ENCODE measurements around the gene MYO1D. TPM values are rescaled to one million over a fixed set of nuclear protein-coding genes. Genes with fewer than 3 reads are reported as not detected.
"Not testable (repeated sequence)": the region's sequence is repeated elsewhere in the genome, so short reads cannot be mapped to it uniquely, and the experiment has no call there.

Gene MYO1D
- total RNA-seq, 1 experiment from 2014 or later = 40.8 TPM

- Histone ChIP-seq H3K36me3 (ENCODE audit: low read depth) (no peaks in the 10 kb centered on the region), H4K20me1 (ENCODE audit: insufficient read depth) (no peaks in the 10 kb centered on the region), H3K9me3 (ENCODE audit: insufficient read depth, low read depth) (no peaks in the 10 kb centered on the region; the same call in 1 of the 2 replicates), H2AFZ (no peak overlapping the region), H3K79me2 (ENCODE audit: low read depth) (no peaks in the 10 kb centered on the region), H3K27ac (no peak overlapping the region), H3K4me1 (replicated peaks; ENCODE audit: insufficient read depth) (no peaks in the 10 kb centered on the region), H3K9me2 (ENCODE audit: insufficient read depth) (no peaks in the 10 kb centered on the region), H3K4me3 (no peak overlapping the region), H3K27me3 (ENCODE audit: insufficient read depth, low read depth) (no peaks in the 10 kb centered on the region), H3F3A (ENCODE audit: insufficient read depth, low read depth) (no peaks in the 10 kb centered on the region), H3K4me2 (no peak overlapping the region)
- no TSS peak for BruUV-seq (replicated peaks)
- no peak for DNase-seq
- intact Hi-C loops (cut with micrococcal nuclease; ENCODE audit: unreplicated experiment) = no loop called here
- no peak for TF ChIP-seq CTCF (conservative IDR thresholded peaks at IDR 0.05)
- no peak for TF ChIP-seq EZH2 (IDR thresholded peaks at IDR 0.05; ENCODE audit: low read depth)
- POLR2A ChIA-PET (ENCODE audit: unreplicated experiment) = interaction anchor here (0.7 kb wide), 1 partner anchor 15 kb away, joined by 5 read pairs; no protein-coding TSS in a partner anchor
- CTCF ChIA-PET = no interaction called here
Observed at GRCh38 chr17:32719689-32720088, 157.2 kb downstream of the MYO1D start.

GRCh38 chr17:32714922-32715321, 162.0 kb downstream of the MYO1D start:
- not testable (repeated sequence) for H3K36me3 ChIP-seq (ENCODE audit: low read depth)

GRCh38 chr17:32714206-32714605, 162.7 kb downstream of the MYO1D start:
- H3K4me3 ChIP-seq; H3K9me2 ChIP-seq (ENCODE audit: insufficient read depth); H3K9me3 ChIP-seq (ENCODE audit: insufficient read depth, low read depth); CTCF ChIA-PET; intact Hi-C loops (cut with micrococcal nuclease; ENCODE audit: unreplicated experiment); H3K36me3 ChIP-seq (ENCODE audit: low read depth); H3K79me2 ChIP-seq (ENCODE audit: low read depth); H3K4me2 ChIP-seq; H4K20me1 ChIP-seq (ENCODE audit: insufficient read depth); DNase-seq; POLR2A ChIA-PET (ENCODE audit: unreplicated experiment); H3K27ac ChIP-seq; H2AFZ ChIP-seq; BruUV-seq (replicated peaks); H3K27me3 ChIP-seq (ENCODE audit: insufficient read depth, low read depth); H3K4me1 ChIP-seq (replicated peaks; ENCODE audit: insufficient read depth); H3F3A ChIP-seq (ENCODE audit: insufficient read depth, low read depth): not testable (repeated sequence)

More at GRCh38 chr17:32714922-32715321, 162.0 kb downstream of the MYO1D start:
- H3K79me2 ChIP-seq (ENCODE audit: low read depth); BruUV-seq (replicated peaks); H3F3A ChIP-seq (ENCODE audit: insufficient read depth, low read depth); H3K4me3 ChIP-seq; H3K9me2 ChIP-seq (ENCODE audit: insufficient read depth); H3K27me3 ChIP-seq (ENCODE audit: insufficient read depth, low read depth); H3K9me3 ChIP-seq (ENCODE audit: insufficient read depth, low read depth); CTCF ChIA-PET; POLR2A ChIA-PET (ENCODE audit: unreplicated experiment); H2AFZ ChIP-seq; DNase-seq; H3K4me2 ChIP-seq; intact Hi-C loops (cut with micrococcal nuclease; ENCODE audit: unreplicated experiment); H3K4me1 ChIP-seq (replicated peaks; ENCODE audit: insufficient read depth); H3K27ac ChIP-seq; H4K20me1 ChIP-seq (ENCODE audit: insufficient read depth): not testable (repeated sequence)

GRCh38 chr17:32713081-32713480, 163.8 kb downstream of the MYO1D start:
- intact Hi-C loops (cut with micrococcal nuclease; ENCODE audit: unreplicated experiment) = no loop called here
- no peak overlapping the region for H3K27ac ChIP-seq
- H3K4me1 ChIP-seq (replicated peaks; ENCODE audit: insufficient read depth) = no peaks in the 10 kb centered on the region
- ChIA-PET CTCF (no interaction called here), POLR2A (ENCODE audit: unreplicated experiment) (no interaction called here)
- no peaks in the 10 kb centered on the region for H3K9me2 ChIP-seq (ENCODE audit: insufficient read depth)
- TF ChIP-seq EZH2 (IDR thresholded peaks at IDR 0.05; ENCODE audit: low read depth) = no peak
- no peak for TF ChIP-seq CTCF (conservative IDR thresholded peaks at IDR 0.05)
- no peaks in the 10 kb centered on the region for H3K27me3 ChIP-seq (ENCODE audit: insufficient read depth, low read depth)
- no peaks in the 10 kb centered on the region for H3K36me3 ChIP-seq (ENCODE audit: low read depth)
- no peak for DNase-seq
- H3K9me3 ChIP-seq (ENCODE audit: insufficient read depth, low read depth) = no peaks in the 10 kb centered on the region
- H4K20me1 ChIP-seq (ENCODE audit: insufficient read depth) = no peaks in the 10 kb centered on the region
- H3K4me2 ChIP-seq = no peak overlapping the region
- no peaks in the 10 kb centered on the region for H3K79me2 ChIP-seq (ENCODE audit: low read depth)
- BruUV-seq (replicated peaks) = no TSS peak
- no peak overlapping the region for H3K4me3 ChIP-seq
- no peaks in the 10 kb centered on the region for H3F3A ChIP-seq (ENCODE audit: insufficient read depth, low read depth)
- H2AFZ ChIP-seq = no peak overlapping the region
